K562 (cell line): ENCODE data around the gene WWOX. TPM values are rescaled to one million over a fixed set of nuclear protein-coding genes. Genes with fewer than 3 reads are reported as not detected.

Experiments used
- ATAC-seq: fragments of 200-7000 bp; cut with Tn5 transposase; 3 replicates; pipeline ENCODE4 v1.9.1; 2020; ENCODE audit warnings: moderate library complexity
- BruUV-seq: library from RNA; stranded (reverse); fragments of 400-500 nt; replicated peaks from 2 replicates; lab custom pipeline; 2021; lab: Mats Ljungman, UMichigan
- CTCF ChIA-PET: fragments of 300-600 bp; formaldehyde crosslinking; extraction: SDS; loops from one replicate; lab custom pipeline; 2021; ENCODE audit warnings: low intra/inter-chr PET ratio; lab: Yijun Ruan, JAX
- POLR2A ChIA-PET: fragments of 300-600, 350-650 bp; sonication (Branson Sonifier 250); formaldehyde crosslinking; extraction: SDS; loops from one replicate; lab custom pipeline; 2021; ENCODE audit warnings: antibody characterized with exemption, inconsistent platforms; lab: Yijun Ruan, JAX
- DNase-seq, 4 experiments: peaks; one replicate each; pipeline versions ENCODE4 v3.0.0 to v3.0.0-alpha.2; 2011 to 2018; ENCODE audit warnings: low spot score in 3 of 4, mixed read lengths in 3 of 4; ENCODE audit errors: extremely low read depth in 1 of 4
- FAIRE-seq: peaks from 2 replicates; lab custom pipeline; 2011; peaks lifted over from hg19 to GRCh38; lab: Jason Lieb, UNC
- H2AFZ ChIP-seq: 2 replicates; pipeline ENCODE4 v1.6.0; 2011; ENCODE audit warnings: low read depth, low read length, control low read depth, inconsistent platforms
- H3K27ac ChIP-seq: fragments of 200-600 bp; 3 replicates; pipeline ENCODE4 v1.8.0; 2011; ENCODE audit warnings: low read depth, mild to moderate bottlenecking, control low read depth, inconsistent platforms, low read length, moderate library complexity, mixed read lengths; ENCODE audit errors: extremely low read depth
- H3K27me3 ChIP-seq, 2 experiments: fragments of 300-600 bp in 1 of 2; 2 replicates in 1 of 2; 3 replicates in 1 of 2; pipeline versions ENCODE4 v1.6.0 to v1.8.0; 2011; ENCODE audit warnings: inconsistent platforms in 2 of 2, low read length in 2 of 2, mild to moderate bottlenecking in 1 of 2, mixed read lengths in 1 of 2, moderate library complexity in 1 of 2; ENCODE audit not compliant: control insufficient read depth in 2 of 2, insufficient read depth in 2 of 2
- H3K36me3 ChIP-seq: fragments of 300-600 bp; 3 replicates; pipeline ENCODE4 v1.8.0; 2011; ENCODE audit warnings: mild to moderate bottlenecking, low read length, inconsistent platforms; ENCODE audit not compliant: control insufficient read depth, insufficient read depth
- H3K4me1 ChIP-seq, 2 experiments: fragments of 200-600 bp in 1 of 2; replicated peaks in 1 of 2; 2 replicates in 1 of 2; 3 replicates in 1 of 2; pipeline versions ENCODE4 v1.5.1 to v1.8.0; 2011; ENCODE audit warnings: inconsistent platforms in 2 of 2, low read length in 2 of 2, mild to moderate bottlenecking in 1 of 2, mixed read lengths in 1 of 2, moderate library complexity in 1 of 2; ENCODE audit not compliant: control insufficient read depth in 2 of 2, insufficient read depth in 2 of 2
- H3K4me2 ChIP-seq: 2 replicates; pipeline ENCODE4 v1.6.1; 2011; ENCODE audit warnings: low read length, control low read depth, inconsistent platforms, mixed read lengths; ENCODE audit not compliant: insufficient read depth
- H3K4me3 ChIP-seq: fragments of 200-600 bp; sonication (generic), shearing (Covaris generic); 2 replicates; pipeline ENCODE4 v1.5.1; 2016; ENCODE audit warnings: control low read depth, inconsistent platforms
- H3K79me2 ChIP-seq: fragments of 200-600 bp; 3 replicates; pipeline ENCODE4 v1.8.0; 2011; ENCODE audit warnings: low read length, inconsistent platforms; ENCODE audit not compliant: control insufficient read depth, insufficient read depth
- H3K9ac ChIP-seq, 2 experiments: 2 replicates each; pipeline versions ENCODE4 v1.6.0 to v1.6.1; 2011; ENCODE audit warnings: low read depth in 2 of 2, low read length in 2 of 2, control low read depth in 1 of 2, inconsistent platforms in 1 of 2, mild to moderate bottlenecking in 1 of 2, mixed read lengths in 1 of 2; ENCODE audit not compliant: insufficient read depth in 1 of 2
- H3K9me1 ChIP-seq: one replicate; pipeline ENCODE4 v1.6.0; 2011; ENCODE audit warnings: inconsistent platforms, mild to moderate bottlenecking, low read length, moderate library complexity; ENCODE audit not compliant: control insufficient read depth, insufficient read depth
- H3K9me3 ChIP-seq: replicated peaks from 2 replicates; pipeline ENCODE4 v1.5.1; 2011; ENCODE audit warnings: low read depth, low read length, inconsistent platforms; ENCODE audit not compliant: control insufficient read depth, insufficient read depth
- H4K20me1 ChIP-seq: replicated peaks from 2 replicates; pipeline ENCODE4 v1.6.1; 2011; ENCODE audit warnings: low read length, inconsistent platforms, mixed read lengths; ENCODE audit not compliant: control insufficient read depth, insufficient read depth
- ARID1B ChIP-seq: fragments of 450-650 bp; IDR thresholded peaks from 2 replicates; pipeline ENCODE4 v1.6.1; 2016; ENCODE audit warnings: antibody characterized with exemption, mild to moderate bottlenecking, inconsistent platforms
- ARID3B ChIP-seq: fragments of 250-450 bp; sonication (Bioruptor Pico); IDR thresholded peaks from 2 replicates; pipeline ENCODE4 v1.4.0; 2020; ENCODE audit warnings: borderline replicate concordance
- ATF7 ChIP-seq: fragments of 450-650 bp; IDR thresholded peaks from 2 replicates; pipeline ENCODE4 v1.7.1; 2014; ENCODE audit warnings: mild to moderate bottlenecking, moderate library complexity
- BCL6 ChIP-seq: fragments of 250-450 bp; sonication (Bioruptor Pico); IDR thresholded peaks from 2 replicates; pipeline ENCODE4 v1.4.0; 2020
- CHCHD3 ChIP-seq: fragments of 250-450 bp; sonication (Bioruptor Pico); IDR thresholded peaks from 2 replicates; pipeline ENCODE4 v2.1.2; 2022; ENCODE audit warnings: mild to moderate bottlenecking
- GATAD2B ChIP-seq: fragments of 450-650 bp; IDR thresholded peaks from 2 replicates; pipeline ENCODE4 v1.6.1; 2017; ENCODE audit warnings: mild to moderate bottlenecking, borderline replicate concordance
- KLF6 ChIP-seq: fragments of 250-450 bp; sonication (Bioruptor Pico); IDR thresholded peaks from 2 replicates; pipeline ENCODE4 v1.4.0; 2020; ENCODE audit warnings: mild to moderate bottlenecking, moderate library complexity, borderline replicate concordance
- MAFK ChIP-seq: IDR thresholded peaks from 2 replicates; pipeline ENCODE4 v1.6.1; 2011; ENCODE audit warnings: low read length, improper control_type of control experiment
- MAX ChIP-seq: sonication (generic); formaldehyde crosslinking; IDR thresholded peaks from 2 replicates; pipeline ENCODE4 v1.9.0; 2022; ENCODE audit warnings: mild to moderate bottlenecking, missing genetic modification reagents
- NR2C2 ChIP-seq, 2 experiments: fragments of 200-800 bp in 1 of 2; sonication (Bioruptor generic) in 1 of 2; sonication (generic) in 1 of 2; formaldehyde crosslinking in 1 of 2; IDR thresholded peaks; 2 replicates each; pipeline versions ENCODE4 v1.6.1 to v1.8.0; 2016 to 2022; ENCODE audit warnings: mild to moderate bottlenecking in 1 of 2, missing compliant biosample characterization in 1 of 2, missing genetic modification characterization in 1 of 2, missing genetic modification reagents in 1 of 2
- PCBP2 ChIP-seq: fragments of 200-400 bp; formaldehyde crosslinking; IDR thresholded peaks from 2 replicates; pipeline ENCODE4 v1.6.1; 2018; ENCODE audit warnings: low read length, low read depth, mild to moderate bottlenecking, moderate library complexity; ENCODE audit not compliant: poor library complexity, severe bottlenecking
- SP2 ChIP-seq: IDR thresholded peaks from 2 replicates; pipeline ENCODE4 v1.6.1; 2011; ENCODE audit warnings: mild to moderate bottlenecking, low read depth, low read length, moderate library complexity; ENCODE audit not compliant: poor library complexity, severe bottlenecking; ENCODE audit errors: extremely low read depth
- STAT6 ChIP-seq: sonication (generic); formaldehyde crosslinking; IDR thresholded peaks from 2 replicates; pipeline ENCODE4 v1.8.1; 2023; ENCODE audit warnings: mild to moderate bottlenecking, missing genetic modification reagents
- TCF15 ChIP-seq: fragments of 250-450 bp; sonication (Bioruptor Pico); IDR thresholded peaks from 2 replicates; pipeline ENCODE4 v1.8.0; 2022; ENCODE audit warnings: moderate library complexity, mild to moderate bottlenecking, inconsistent platforms
- ZBTB8A ChIP-seq: fragments of 450-650 bp; IDR thresholded peaks from 2 replicates; pipeline ENCODE4 v1.6.1; 2018; ENCODE audit warnings: mild to moderate bottlenecking, moderate library complexity; ENCODE audit not compliant: partially characterized antibody
- ZNF699 ChIP-seq: fragments of 250-450 bp; sonication (Bioruptor Pico); IDR thresholded peaks from 2 replicates; pipeline ENCODE4 v1.8.0; 2021; ENCODE audit warnings: mild to moderate bottlenecking, moderate library complexity; ENCODE audit not compliant: insufficient replicate concordance
- ZNF785 ChIP-seq: fragments of 250-450 bp; sonication (Bioruptor Pico); IDR thresholded peaks from 2 replicates; pipeline ENCODE4 v1.4.0; 2020; ENCODE audit warnings: mild to moderate bottlenecking
- WGBS: fragments of 100-300 bp; shearing (Covaris generic); methylation state at CpG from one replicate; pipeline ENCODE4 v1.1.6; 2016; ENCODE audit warnings: low coverage, mixed read lengths; ENCODE audit not compliant: insufficient coverage; ENCODE audit errors: missing lambda C conversion rate; 5-methylcytosine and 5-hydroxymethylcytosine counted together
- in situ Hi-C: fragments of 300-500 bp; cut with MboI; formaldehyde crosslinking; loops from 4 replicates; pipeline ENCODE4 v1.15.0; 2018; ENCODE audit warnings: inconsistent platforms, mixed read lengths
- intact Hi-C: fragments of 100-400 bp; cut with micrococcal nuclease; formaldehyde crosslinking; loops from 2 replicates; pipeline ENCODE4 v1.14.2; 2022
- polyA plus RNA-seq, 8 experiments: library from polyadenylated mRNA; depleted of rRNA in 4 of 8; stranded (reverse) in 5 of 8; unstranded in 3 of 8; fragments of >200 nt; fragmentation: Nextera tagmentation in 2 of 8; fragmentation: Illumina TruSeq in 1 of 8; extraction: Ambion mirVana in 2 of 8; extraction: Trizol in 1 of 8; gene quantifications; 2 replicates each; pipeline versions ENCODE4 v1.2.1 to v1.2.3, GENCODE V29; 2011 to 2014; ENCODE audit warnings: inconsistent platforms in 1 of 8, missing spikeins in 1 of 8
- total RNA-seq, 7 experiments: library from RNA; depleted of rRNA in 6 of 7; stranded (reverse); fragments of >200 nt in 6 of 7; fragmentation: Illumina TruSeq in 2 of 7; extraction: Trizol in 2 of 7; gene quantifications; 2 replicates each; pipeline versions ENCODE4 v1.2.1 to v1.2.3, GENCODE V29; 2011 to 2021; ENCODE audit warnings: low replicate concordance in 1 of 7

WWOX gene
- total and polyA plus RNA-seq, 9 of the 15 experiments (the other 6 are each of a cell fraction or from before 2014, with no cell fraction given), result 1.6 to 22.7 (median 8.1) TPM

- TF ChIP-seq MAX (CRISPR knock-in tag) (no peak), PCBP2 (no peak), TCF15 (CRISPR knock-in tag) (no peak)
Observed at GRCh38 chr16:78620291-78620690, 520.8 kb downstream of the WWOX start (continued).

- Histone ChIP-seq H3K4me1 (no peaks in the 10 kb centered on the region), H3K36me3 (no peaks in the 10 kb centered on the region), H3K9ac (no peak overlapping the region), H3K79me2 (no peaks in the 10 kb centered on the region), H3K9me1 (no peaks in the 10 kb centered on the region), H3K27ac (no peak overlapping the region), H3K27me3 (no peaks in the 10 kb centered on the region; a peak in 1 of 5 replicates), H4K20me1 (no peaks in the 10 kb centered on the region), H3K9me3 (no peaks in the 10 kb centered on the region), H2AFZ (no peak overlapping the region), H3K4me3 (no peak overlapping the region), H3K4me2 (no peak overlapping the region)
- in situ Hi-C loops, result no loop called here
- ChIA-PET CTCF (no interaction called here), POLR2A (no interaction called here)
- no peak for ATAC-seq
- intact Hi-C loops, result no loop called here
- no TSS peak for BruUV-seq
- no peak for FAIRE-seq
- 2% methylated on average over 2 of the region's 2 CpGs for WGBS
- no peak for DNase-seq
- TF ChIP-seq ARID1B, result no peak
- no peak for TF ChIP-seq NR2C2 (CRISPR knock-in tag; IDR thresholded peaks at IDR 0.05)
- no peak for TF ChIP-seq NR2C2 (tag; IDR thresholded peaks at IDR 0.05)
- TF ChIP-seq GATAD2B, result no peak
- no peak for TF ChIP-seq ZNF699 (CRISPR knock-in tag)
- TF ChIP-seq CHCHD3, result no peak
- TF ChIP-seq SP2, result no peak
- TF ChIP-seq ARID3B (CRISPR knock-in tag), result no peak
- TF ChIP-seq KLF6 (CRISPR knock-in tag), result no peak
- no peak for TF ChIP-seq ZNF785 (CRISPR knock-in tag)
- TF ChIP-seq BCL6 (CRISPR knock-in tag), result no peak
- no peak for TF ChIP-seq MAX (CRISPR knock-in tag)
- TF ChIP-seq ATF7, result no peak
- TF ChIP-seq ZBTB8A, result no peak
- no peak for TF ChIP-seq MAFK
- TF ChIP-seq STAT6, result no peak
Observed at GRCh38 chr16:78623796-78624195, 524.3 kb downstream of the WWOX start.
